DMS114 treated with DMSO at 0.1 percent for 48 hours (cell line): ENCODE results near the gene RIPK3.

ENCODE experiments used
- DNase-seq: peaks from one replicate; lab custom pipeline; 2025; ENCODE audit not compliant: unreplicated experiment; lab: John Stamatoyannopoulos, UW

The RIPK3 gene

DNA sequence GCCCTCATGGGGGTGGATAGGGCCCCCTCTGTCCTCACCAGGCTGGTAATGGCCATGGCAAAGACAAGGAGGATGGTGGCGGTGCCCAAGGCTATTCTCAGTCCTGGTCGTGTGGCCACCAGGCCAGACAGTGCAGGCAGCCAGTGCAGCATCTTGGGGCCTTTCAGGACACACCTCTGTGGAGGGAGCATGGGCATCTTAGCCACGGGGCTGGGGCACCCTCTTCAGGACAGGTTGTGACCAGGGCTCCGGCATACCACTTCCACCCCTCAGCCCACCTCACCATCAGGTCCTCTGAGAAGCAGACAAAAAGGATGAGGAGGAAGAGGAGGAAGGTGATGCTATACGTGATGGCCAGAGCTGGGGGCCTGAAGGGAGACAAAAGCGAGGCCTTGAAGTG is 15.8 kb downstream of the RIPK3 start:
- no peak for DNase-seq

DNA sequence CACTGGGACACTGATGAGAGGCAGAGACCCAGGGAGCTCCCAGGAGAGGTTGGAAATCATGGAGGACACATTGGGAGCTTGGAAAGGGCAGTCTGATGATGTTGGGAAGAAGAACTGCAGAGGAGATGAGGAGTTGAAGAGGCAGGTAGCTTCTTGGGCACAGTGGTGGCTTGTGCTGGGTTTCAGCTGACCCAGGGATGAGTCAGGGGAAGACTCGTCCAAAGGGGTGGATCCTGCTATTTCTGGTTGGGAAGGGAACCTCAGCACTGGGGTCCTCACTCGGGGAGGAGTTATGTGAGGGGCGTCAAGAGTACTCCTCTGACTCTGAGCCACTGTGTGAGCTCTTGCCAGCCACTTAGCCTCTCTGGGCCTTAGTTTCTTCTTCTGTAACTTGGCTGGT is 16.4 kb downstream of the RIPK3 start:
- DNase-seq = no peak

DNA sequence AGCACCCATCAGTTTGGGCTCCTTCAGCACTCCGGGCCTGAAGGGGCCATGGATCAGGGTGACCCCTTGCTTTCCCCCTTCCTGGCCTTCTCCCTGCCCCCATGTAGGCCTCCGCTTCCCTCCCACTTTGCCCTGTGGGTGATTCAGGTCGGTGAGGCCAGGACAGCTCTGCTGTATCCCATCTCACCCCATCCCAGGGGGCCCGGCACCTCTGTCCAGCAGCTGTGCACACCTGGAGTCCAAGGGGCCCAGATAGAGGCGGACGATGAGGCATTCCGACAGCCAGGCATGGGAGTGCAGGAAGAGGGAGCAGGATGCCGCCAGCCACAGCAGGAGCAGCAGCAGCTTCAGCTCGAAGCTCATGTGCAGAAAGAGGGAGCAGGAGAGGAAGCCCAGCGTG is 17.1 kb downstream of the RIPK3 start:
- DNase-seq = no peak

DNA sequence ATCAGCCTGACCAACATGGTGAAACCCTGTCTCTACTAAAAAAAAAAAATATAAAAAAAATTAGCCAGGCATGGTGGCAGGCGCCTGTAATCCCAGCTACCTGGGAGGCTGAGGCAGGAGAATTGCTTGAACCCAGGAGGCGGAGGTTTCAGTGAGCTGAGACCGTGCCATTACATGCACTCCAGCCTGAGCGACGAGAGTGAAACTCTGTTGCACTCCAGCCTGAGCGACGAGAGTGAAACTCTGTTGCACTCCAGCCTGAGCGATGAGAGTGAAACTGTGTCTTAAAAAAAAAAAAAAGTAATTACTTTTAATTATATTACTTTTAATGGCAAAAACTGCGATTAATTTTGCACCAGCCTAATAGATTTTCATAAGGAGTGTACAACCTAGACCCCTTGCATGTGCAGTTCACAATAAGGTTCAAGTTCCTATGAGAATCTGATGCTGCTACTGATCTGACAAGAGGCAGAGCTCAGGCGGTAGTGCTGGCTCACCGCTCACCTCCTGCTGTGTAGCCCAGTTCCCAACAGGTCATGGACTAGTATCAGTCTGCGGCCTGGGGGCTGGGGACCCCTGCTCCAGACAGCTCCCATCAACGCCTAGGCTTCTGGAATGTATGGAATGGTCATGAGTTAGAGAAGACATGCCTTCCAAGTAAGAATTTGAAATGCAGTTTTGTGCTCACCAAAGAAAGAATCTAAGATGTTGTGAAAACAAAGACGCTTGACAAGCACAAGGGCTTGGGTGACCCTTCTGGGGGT is 18.4 kb downstream of the RIPK3 start:
- no peak for DNase-seq

DNA sequence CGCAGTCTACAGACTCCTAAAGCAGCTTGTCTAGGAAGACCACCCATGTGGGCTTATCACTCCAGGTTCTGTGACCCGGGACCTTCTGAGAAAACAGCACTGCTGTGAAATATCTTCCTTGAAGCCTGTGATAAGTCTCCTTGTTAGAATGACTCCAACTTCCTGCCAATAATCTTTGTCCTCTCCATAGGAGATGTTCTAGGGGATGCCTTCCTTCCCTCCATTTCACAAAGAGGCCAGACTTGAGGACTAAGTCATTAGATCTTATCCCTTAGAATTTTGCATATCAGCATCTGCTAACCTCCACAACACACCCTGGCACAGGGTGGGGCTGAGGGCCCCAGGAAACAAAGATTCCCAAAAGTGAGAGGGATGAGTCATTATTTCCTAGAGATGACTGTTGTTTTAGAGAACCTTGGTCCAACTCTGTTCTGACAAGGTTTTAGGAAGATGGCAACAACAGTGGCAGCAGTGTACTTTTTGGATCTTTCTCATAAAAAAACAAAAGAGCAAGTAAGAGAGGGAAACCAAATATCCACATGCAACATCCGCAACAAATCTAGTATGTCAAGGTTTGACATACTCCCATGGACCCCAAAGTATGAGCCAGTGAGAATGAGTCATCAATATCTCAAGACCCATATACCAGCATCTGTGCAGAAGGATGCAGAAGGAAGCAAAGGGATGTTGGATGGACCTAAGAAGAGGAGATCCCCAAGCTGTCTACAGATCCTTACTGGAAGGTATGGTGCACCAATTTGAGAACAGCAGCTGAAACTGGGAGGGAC is 22.5 kb downstream of the RIPK3 start:
- DNase-seq = no peak

DNA sequence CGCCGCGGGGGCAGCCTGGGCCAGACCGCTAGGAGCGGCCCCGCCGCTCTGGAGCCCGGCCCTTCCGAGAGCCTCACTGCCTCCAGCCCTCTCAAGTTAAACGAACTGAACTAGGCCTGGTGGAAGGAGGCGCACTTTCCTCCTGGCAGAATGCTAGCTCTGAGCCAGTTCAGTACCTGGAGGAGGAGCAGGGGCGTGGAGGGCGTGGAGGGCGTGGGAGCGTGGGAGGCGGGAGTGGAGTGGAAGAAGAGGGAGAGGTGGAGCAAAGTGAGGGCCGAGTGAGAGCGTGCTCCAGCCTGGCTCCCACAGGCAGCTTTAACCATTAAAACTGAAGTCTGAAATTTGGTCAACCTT is 23.2 kb downstream of the RIPK3 start:
- DNase-seq = no peak

DNA sequence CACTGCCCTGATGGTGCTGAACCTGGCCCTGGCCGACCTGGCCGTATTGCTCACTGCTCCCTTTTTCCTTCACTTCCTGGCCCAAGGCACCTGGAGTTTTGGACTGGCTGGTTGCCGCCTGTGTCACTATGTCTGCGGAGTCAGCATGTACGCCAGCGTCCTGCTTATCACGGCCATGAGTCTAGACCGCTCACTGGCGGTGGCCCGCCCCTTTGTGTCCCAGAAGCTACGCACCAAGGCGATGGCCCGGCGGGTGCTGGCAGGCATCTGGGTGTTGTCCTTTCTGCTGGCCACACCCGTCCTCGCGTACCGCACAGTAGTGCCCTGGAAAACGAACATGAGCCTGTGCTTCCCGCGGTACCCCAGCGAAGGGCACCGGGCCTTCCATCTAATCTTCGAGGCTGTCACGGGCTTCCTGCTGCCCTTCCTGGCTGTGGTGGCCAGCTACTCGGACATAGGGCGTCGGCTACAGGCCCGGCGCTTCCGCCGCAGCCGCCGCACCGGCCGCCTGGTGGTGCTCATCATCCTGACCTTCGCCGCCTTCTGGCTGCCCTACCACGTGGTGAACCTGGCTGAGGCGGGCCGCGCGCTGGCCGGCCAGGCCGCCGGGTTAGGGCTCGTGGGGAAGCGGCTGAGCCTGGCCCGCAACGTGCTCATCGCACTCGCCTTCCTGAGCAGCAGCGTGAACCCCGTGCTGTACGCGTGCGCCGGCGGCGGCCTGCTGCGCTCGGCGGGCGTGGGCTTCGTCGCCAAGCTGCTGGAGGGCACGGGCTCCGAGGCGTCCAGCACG is 23.8 kb downstream of the RIPK3 start:
- DNase-seq = no peak

DNA sequence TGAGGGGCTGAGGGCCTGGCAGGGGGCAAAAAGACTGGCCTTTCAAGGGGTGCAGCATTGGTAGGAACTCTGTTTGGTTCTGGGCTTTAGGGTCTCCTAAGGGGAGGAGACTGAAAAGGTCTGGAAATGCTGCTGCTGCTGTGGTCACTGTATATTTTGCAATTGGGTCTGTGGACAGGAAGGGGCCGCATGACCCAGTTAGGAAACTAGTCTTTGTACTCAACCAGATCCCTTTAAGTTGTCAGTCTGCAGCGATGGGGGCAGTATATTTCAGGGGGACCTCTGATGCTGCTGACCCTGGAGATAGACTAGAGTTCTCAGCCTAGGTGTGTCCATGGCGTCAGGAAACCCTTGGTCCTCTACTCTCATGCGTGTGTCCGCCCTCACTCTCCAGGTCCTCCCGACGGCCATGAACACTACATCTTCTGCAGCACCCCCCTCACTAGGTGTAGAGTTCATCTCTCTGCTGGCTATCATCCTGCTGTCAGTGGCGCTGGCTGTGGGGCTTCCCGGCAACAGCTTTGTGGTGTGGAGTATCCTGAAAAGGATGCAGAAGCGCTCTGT is 24.5 kb downstream of the RIPK3 start:
- DNase-seq = no peak

DNA sequence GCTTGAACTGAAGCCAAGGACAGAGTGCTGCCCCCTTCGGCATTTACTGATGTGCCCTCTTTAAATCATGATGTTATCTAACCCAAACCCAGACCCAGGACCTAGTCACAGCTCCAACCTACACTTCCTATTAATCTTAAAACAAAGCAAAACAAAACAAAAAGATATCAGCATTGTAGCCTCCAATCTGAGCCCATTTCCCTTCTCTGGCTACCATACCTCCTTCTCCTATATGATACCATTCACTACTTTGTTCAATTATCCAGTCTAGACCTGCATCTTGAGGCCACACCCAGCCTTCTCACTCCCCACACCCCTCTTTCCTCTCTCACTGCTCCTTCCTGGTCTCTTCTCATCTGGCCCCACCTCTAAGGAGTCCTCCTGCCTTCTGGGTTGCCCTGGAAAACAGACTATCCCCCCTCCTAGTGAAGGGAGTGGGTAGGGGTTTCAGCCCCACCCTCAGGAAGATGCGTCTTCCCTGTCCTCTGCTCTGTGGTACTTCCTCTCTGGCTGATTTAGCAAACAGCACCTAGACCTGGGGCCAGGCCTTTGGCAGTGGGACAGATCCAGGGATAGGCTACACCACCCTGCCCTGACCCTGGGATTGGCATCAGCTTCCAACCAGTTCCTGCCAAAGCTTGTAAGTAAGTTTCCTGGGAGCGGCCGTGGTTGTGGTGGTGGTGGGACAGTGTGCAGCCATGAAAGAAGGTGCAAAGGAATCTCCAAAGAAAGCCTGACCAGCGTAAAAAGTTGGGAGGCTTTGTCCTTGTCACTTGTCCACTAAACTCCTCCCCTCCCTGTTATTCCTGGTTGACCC is 25.2 kb downstream of the RIPK3 start:
- DNase-seq = no peak

DNA sequence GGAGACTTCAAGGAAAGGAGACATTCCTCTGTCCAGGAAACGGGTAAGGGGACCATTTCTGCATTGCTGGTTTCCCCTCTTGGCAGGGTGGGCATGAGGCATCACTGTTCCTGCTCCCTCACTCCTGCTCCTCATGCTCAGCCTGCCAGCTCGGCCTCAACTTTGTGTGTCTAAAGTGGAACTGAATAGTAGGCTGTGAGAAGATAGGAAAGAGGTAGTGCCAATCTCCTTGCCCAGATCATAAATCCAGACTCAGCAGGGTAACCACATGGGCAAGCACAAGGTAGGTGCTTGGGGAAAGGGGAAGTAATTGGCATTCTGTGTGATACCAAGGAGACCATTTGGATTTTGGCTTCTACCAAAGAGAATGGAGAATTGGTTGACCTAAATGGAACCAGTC is 25.9 kb downstream of the RIPK3 start:
- DNase-seq = no peak

DNA sequence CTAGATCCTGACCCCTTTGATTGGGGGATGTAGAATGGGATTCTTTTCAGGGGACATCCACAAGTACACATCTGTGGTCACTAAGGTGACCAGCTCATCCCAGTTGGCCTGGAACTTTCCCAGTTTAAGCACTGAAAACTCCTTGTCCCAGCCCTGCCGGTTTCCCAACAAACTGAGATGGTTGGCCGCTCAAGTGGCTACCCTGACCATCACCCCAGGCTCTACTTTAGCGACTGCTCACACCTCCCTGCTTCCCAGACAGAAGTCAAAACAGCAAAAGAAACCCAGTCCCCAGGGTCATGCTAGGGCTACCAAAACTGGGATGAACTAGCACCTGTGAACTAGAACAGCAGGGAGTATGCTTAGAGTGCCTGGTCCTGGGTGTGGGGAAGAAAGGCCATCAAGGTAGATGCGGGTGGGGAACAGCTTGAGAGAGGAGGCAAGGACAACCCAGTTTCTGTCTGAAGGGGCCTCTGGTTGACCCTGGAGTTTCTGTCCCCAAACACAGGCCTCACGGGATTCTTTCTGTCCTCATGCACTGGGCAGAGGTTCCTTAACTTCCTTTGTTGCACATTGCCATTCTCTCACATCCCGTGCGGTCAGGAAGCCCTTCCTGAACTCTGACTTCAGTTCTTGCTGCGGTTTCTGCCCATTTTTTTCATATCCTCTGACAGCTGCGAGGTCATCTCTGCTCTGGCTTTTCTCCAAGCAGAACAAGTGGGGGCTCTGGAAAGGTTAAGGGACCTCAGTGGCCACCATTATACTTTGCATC is 26.9 kb downstream of the RIPK3 start:
- no peak for DNase-seq

DNA sequence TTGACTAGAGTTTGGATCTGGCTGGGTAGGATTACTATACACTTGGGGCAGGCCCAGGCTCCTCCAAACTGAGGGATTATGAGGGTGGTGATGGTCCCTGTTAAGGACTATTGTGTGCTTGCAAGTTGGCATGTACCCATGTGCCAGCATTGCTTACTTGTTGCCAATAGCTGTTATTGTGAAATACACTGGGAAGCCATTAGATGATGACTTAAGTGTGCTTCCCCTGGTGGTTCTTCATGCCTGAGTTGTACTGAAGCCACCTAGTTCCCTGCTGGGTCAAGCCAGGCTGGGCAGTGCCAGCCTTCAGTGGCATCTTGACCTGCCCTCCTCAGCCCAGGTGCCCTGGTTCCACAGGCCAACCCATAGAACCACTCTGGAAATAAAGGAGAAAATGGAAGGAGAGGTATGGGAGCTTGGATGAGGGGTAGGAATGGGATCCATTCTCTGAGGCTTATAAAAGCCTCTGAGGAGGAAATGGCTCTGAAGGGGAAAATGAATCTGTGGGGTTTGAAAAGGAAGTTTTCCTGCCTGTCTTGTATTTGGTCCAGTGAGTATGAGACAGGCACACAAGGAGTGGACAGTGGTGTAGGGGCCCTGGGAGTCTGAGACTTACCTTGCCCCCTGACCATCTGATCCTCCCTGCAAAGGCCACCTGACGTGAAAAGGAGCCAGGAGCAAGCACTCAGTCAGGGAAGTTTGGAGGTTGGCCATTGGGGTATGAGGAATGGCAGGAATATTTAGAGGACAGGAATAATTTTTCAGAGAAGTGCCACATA is 27.8 kb downstream of the RIPK3 start:
- no peak for DNase-seq

DNA sequence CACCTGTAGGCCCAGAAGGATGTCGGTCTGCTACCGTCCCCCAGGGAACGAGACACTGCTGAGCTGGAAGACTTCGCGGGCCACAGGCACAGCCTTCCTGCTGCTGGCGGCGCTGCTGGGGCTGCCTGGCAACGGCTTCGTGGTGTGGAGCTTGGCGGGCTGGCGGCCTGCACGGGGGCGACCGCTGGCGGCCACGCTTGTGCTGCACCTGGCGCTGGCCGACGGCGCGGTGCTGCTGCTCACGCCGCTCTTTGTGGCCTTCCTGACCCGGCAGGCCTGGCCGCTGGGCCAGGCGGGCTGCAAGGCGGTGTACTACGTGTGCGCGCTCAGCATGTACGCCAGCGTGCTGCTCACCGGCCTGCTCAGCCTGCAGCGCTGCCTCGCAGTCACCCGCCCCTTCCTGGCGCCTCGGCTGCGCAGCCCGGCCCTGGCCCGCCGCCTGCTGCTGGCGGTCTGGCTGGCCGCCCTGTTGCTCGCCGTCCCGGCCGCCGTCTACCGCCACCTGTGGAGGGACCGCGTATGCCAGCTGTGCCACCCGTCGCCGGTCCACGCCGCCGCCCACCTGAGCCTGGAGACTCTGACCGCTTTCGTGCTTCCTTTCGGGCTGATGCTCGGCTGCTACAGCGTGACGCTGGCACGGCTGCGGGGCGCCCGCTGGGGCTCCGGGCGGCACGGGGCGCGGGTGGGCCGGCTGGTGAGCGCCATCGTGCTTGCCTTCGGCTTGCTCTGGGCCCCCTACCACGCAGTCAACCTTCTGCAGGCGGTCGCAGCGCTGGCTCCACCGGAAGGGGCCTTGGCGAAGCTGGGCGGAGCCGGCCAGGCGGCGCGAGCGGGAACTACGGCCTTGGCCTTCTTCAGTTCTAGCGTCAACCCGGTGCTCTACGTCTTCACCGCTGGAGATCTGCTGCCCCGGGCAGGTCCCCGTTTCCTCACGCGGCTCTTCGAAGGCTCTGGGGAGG is 28.9 kb downstream of the RIPK3 start, which contains the start of gene LTB4R:
Gene LTB4R (plus strand): TSS at position 857 of the 959 bp plus-strand sequence. CDS start 4,150 bp downstream, outside the sequence.
- DNase-seq = no peak

DNA sequence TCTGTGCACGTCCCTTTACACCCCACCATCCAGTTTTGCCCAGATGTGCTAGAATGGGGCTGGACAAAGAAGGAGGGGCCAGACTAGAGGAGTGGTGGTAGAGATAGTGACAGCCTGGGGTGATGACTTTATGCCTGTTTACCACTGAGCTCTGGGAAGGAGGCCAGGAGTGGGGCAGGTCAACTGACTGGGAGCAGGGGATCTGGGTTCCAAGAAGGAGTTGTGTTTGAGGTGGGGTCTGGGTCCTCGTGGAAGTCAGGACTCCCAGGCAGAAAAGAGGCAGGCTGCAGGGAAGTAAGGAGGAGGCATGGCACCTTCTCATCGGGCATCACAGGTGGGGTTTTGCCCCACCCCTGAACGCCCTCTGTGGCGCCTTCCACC is 29.5 kb downstream of the RIPK3 start:
- no peak for DNase-seq

DNA sequence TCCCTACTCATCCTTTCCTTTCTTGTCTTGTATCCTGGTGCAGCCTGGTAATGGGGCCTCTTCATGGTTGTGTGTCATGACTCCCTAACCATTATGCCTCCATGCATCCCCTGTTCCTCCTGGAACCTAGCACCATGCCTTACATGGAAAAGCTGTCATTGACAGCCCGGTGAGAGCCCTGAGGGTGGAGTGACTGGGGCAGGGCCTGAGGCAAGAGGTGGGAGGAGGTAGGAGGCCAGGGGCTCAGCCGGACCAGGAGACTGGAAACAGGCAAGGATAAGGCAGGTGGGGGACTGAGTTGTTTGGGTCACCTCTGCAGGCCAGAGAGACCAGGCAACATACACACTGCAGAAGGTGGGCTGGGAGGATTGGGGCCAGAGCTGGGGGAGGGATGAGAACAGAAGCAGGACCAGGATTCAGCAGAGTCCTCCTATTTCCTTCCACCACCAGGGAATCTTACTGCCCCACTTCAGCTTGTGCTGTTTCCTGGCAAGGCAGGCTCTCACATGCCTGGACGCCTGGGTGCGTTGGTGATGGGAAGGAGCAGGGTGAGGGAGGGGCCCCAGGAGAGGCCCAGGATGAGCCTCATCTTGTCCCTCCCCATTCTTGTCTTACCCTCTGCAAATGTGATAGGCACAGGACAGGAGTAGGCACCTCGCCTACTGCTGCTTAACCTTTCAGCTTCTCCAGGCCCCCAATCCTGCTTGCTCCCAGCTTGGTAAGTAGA is 30.1 kb downstream of the RIPK3 start, which contains the start of gene LTB4R2:
Gene LTB4R2 (plus strand): TSS at position 603 of the 727 bp plus-strand sequence. CDS start 525 bp downstream, outside the sequence.
- DNase-seq = no peak

DNA sequence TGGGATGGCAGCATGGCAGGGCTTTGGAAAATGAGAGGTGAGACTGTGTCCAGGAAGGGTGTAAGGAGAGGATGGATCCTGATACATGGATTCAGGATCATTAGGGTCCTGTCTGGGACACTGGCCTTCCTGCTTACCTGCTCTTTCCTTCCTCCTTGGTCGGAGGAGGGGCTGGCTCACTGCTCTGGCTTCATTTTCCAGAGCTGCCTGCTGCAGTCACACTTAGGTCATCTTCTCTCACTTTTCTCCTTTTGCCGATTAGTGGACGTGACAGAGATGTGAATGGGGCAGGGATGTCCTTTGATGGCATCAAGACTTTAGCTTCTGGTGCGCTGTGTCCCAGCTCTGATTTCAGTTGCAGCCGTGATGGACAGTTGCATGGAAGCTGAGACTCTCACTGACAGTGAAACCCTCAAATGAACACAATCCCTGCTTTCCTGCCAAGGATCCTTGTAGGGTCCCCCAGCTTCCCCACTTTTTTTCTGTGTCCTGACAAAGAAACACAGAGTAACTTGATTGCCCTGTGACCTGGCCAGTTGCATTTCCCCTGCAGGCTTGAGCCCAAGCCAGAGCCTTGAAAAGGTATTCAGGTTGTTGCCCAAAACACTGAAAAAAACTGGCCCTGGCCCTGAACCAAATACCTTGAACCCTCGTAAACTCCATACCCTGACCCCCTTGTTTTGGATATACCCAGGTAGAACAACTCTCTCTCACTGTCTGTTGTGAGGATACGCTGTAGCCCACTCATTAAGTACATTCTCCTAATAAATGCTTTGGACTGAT is 31.3 kb downstream of the RIPK3 start:
- no peak for DNase-seq
